CD4-positive, CD25-positive, alpha-beta regulatory T cell (primary cell): ENCODE data around the gene CACNA1G. TPM values are rescaled to one million over a fixed set of nuclear protein-coding genes. Genes with fewer than 3 reads are reported as not detected.

Experiments used
- ATAC-seq, 2 donors: fragments of 150-1000 bp; cut with Tn5 transposase; one replicate each; pipeline ENCODE4 v1.10.0; 2021; ENCODE audit warnings: low read depth in 2 of 2, moderate number of reproducible peaks in 2 of 2, moderate library complexity in 1 of 2
- DNase-seq, 3 donors: peaks; one replicate each; pipeline versions ENCODE4 v3.0.0 to v3.0.0-alpha.2; 2012 to 2022; ENCODE audit warnings: mixed read lengths in 1 of 3
- H3K27ac ChIP-seq: one replicate; pipeline ENCODE4 v1.7.0; 2013; ENCODE audit warnings: mild to moderate bottlenecking, low read length; ENCODE audit not compliant: insufficient read depth, poor library complexity, severe bottlenecking
- H3K27me3 ChIP-seq: one replicate; pipeline ENCODE4 v1.7.0; 2013; ENCODE audit warnings: low read length; ENCODE audit not compliant: control insufficient read depth, insufficient read depth
- H3K36me3 ChIP-seq: one replicate; pipeline ENCODE4 v1.7.0; 2013; ENCODE audit warnings: mild to moderate bottlenecking, low read length, moderate library complexity; ENCODE audit not compliant: control insufficient read depth, insufficient read depth
- H3K4me1 ChIP-seq: 2 replicates; pipeline ENCODE4 v1.7.0; 2013; ENCODE audit warnings: mild to moderate bottlenecking, low read length; ENCODE audit not compliant: insufficient read depth, control insufficient read depth, poor library complexity, severe bottlenecking
- H3K4me3 ChIP-seq: one replicate; pipeline ENCODE4 v1.7.0; 2013; ENCODE audit warnings: low read depth, mild to moderate bottlenecking, low read length, moderate library complexity
- H3K9me3 ChIP-seq, 2 experiments: 1 replicate in 1 of 2; 2 replicates in 1 of 2; pipeline ENCODE4 v1.7.0; 2013; ENCODE audit warnings: low read length in 2 of 2, mild to moderate bottlenecking in 1 of 2, moderate library complexity in 1 of 2; ENCODE audit not compliant: control insufficient read depth in 2 of 2
- H3K27ac Mint-ChIP-seq, 3 donors: one replicate each; pipeline ENCODE4 v1.8.0; 2020 to 2022; ENCODE audit warnings: mild to moderate bottlenecking in 3 of 3, mixed read lengths in 3 of 3, moderate library complexity in 2 of 3
- H3K27me3 Mint-ChIP-seq: one replicate; pipeline ENCODE4 v1.8.0; 2022; ENCODE audit warnings: mild to moderate bottlenecking, mixed read lengths
- H3K36me3 Mint-ChIP-seq: one replicate; pipeline ENCODE4 v1.8.0; 2020; ENCODE audit warnings: mixed read lengths
- H3K4me1 Mint-ChIP-seq, 4 donors: one replicate each; pipeline ENCODE4 v1.8.0; 2020 to 2022; ENCODE audit warnings: mixed read lengths in 4 of 4, mild to moderate bottlenecking in 1 of 4
- H3K4me3 Mint-ChIP-seq, 4 donors: one replicate each; pipeline ENCODE4 v1.8.0; 2020 to 2022; ENCODE audit warnings: mild to moderate bottlenecking in 4 of 4, mixed read lengths in 4 of 4, moderate library complexity in 3 of 4
- H3K9me3 Mint-ChIP-seq, 7 donors: one replicate each; pipeline ENCODE4 v1.8.0; 2020 to 2022; ENCODE audit warnings: mixed read lengths in 7 of 7, mild to moderate bottlenecking in 3 of 7, moderate library complexity in 2 of 7
- polyA plus RNA-seq, 4 donors: library from polyadenylated mRNA; unstranded; fragments of 300-500 nt; fragmentation: Illumina TruSeq; gene quantifications; one replicate each; pipeline ENCODE4 v1.2.3, GENCODE V29; 2021
- total RNA-seq: library from RNA; stranded (reverse); gene quantifications from one replicate; pipeline ENCODE4 v1.2.3, GENCODE V29; 2022

The CACNA1G gene
- total and polyA plus RNA-seq, 5 donors from 2014 or later: 0.05 TPM; not detected in 4

DNA sequence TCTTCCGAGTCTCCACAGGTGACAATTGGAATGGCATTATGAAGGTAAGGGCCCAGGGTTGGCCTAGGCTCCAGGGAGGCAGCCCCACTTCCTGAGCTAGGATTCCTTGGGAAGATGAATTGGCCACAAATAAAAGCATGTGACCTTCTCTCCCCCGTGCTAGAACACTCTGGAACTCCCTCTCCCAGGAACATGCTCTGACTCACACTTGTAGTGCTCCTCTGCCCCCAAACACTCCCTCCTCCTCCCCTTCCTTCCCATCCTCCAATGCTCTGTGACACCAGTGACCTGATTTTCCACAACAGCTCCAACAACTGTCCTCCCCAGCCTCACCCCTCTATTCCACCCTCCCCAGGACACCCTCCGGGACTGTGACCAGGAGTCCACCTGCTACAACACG lies 57.8 kb downstream of the CACNA1G start:
- H3K4me3 ChIP-seq: no peak overlapping the region
- H3K27ac ChIP-seq: no peak overlapping the region
- H3K4me1 Mint-ChIP-seq: peaks cover 0 to 6% (median 0%) of the 10 kb centered on the region in 4 donors
- H3K27me3 Mint-ChIP-seq: no peaks in the 10 kb centered on the region
- no peak overlapping the region for H3K4me3 Mint-ChIP-seq
- ATAC-seq (no peak), DNase-seq (no peak)
- H3K9me3 ChIP-seq: no peaks in the 10 kb centered on the region
- H3K27ac Mint-ChIP-seq: no peak overlapping the region
- no peaks in the 10 kb centered on the region for H3K9me3 Mint-ChIP-seq
- H3K27me3 ChIP-seq: no peaks in the 10 kb centered on the region
- H3K36me3 ChIP-seq: no peaks in the 10 kb centered on the region
- H3K36me3 Mint-ChIP-seq: no peaks in the 10 kb centered on the region
- H3K4me1 ChIP-seq: no peaks in the 10 kb centered on the region

DNA sequence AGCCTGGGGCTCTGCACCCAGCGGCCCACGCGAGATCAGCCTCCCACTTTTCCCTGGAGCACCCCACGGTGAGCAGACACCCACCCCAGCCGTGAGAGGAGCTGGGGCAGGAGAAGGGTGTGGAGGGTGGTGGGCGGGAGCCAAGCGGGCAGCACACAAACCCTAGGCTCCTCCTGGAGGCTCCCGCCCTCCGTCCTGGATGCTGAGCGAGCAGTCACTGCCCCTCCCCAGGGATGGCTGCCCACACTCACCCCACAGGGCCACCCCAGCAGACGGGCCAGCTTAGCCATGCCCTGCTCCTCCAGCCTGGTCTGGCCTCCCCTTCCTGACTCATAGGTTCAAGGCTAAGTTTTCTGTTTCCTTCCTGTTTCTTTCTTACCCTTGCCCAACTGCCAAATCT lies 58.4 kb downstream of the CACNA1G start:
- DNase-seq: no peak
- H3K27me3 ChIP-seq: no peaks in the 10 kb centered on the region
- no peaks in the 10 kb centered on the region for H3K9me3 ChIP-seq
- no peaks in the 10 kb centered on the region for H3K4me1 ChIP-seq
- no peak overlapping the region for H3K4me3 ChIP-seq
- Mint-ChIP-seq H3K4me1 (peaks cover 0 to 6% (median 0%) of the 10 kb centered on the region in 4 donors), H3K27ac (no peak overlapping the region), H3K36me3 (no peaks in the 10 kb centered on the region), H3K4me3 (no peak overlapping the region), H3K9me3 (no peaks in the 10 kb centered on the region), H3K27me3 (no peaks in the 10 kb centered on the region)
- ATAC-seq: peak in 1 of 2 donors; percentile 29
- no peaks in the 10 kb centered on the region for H3K36me3 ChIP-seq
- H3K27ac ChIP-seq: no peak overlapping the region

GRCh38 chr17:50619489-50619888 lies 59.0 kb downstream of the CACNA1G start:
- no peak for ATAC-seq
- H3K9me3 ChIP-seq: no peaks in the 10 kb centered on the region
- Mint-ChIP-seq H3K27me3 (no peaks in the 10 kb centered on the region), H3K4me3 (no peak overlapping the region), H3K9me3 (no peaks in the 10 kb centered on the region), H3K27ac (no peak overlapping the region), H3K36me3 (no peaks in the 10 kb centered on the region), H3K4me1 (peaks cover 0 to under 1% (median 0%) of the 10 kb centered on the region in 4 donors)
- H3K36me3 ChIP-seq: no peaks in the 10 kb centered on the region
- no peak overlapping the region for H3K27ac ChIP-seq
- no peak overlapping the region for H3K4me3 ChIP-seq
- no peaks in the 10 kb centered on the region for H3K4me1 ChIP-seq
- DNase-seq: no peak
- no peaks in the 10 kb centered on the region for H3K27me3 ChIP-seq

GRCh38 chr17:50620237-50620636 lies 59.7 kb downstream of the CACNA1G start:
- Mint-ChIP-seq H3K27me3 (peaks cover under 1% of the 10 kb centered on the region), H3K4me1 (peaks cover 0 to under 1% (median 0%) of the 10 kb centered on the region in 4 donors), H3K27ac (no peak overlapping the region), H3K36me3 (no peaks in the 10 kb centered on the region), H3K4me3 (no peak overlapping the region), H3K9me3 (no peaks in the 10 kb centered on the region)
- H3K27ac ChIP-seq: no peak overlapping the region
- DNase-seq (no peak), ATAC-seq (no peak)
- no peaks in the 10 kb centered on the region for H3K36me3 ChIP-seq
- H3K27me3 ChIP-seq: no peaks in the 10 kb centered on the region
- H3K4me1 ChIP-seq: no peaks in the 10 kb centered on the region
- no peak overlapping the region for H3K4me3 ChIP-seq
- no peaks in the 10 kb centered on the region for H3K9me3 ChIP-seq

DNA sequence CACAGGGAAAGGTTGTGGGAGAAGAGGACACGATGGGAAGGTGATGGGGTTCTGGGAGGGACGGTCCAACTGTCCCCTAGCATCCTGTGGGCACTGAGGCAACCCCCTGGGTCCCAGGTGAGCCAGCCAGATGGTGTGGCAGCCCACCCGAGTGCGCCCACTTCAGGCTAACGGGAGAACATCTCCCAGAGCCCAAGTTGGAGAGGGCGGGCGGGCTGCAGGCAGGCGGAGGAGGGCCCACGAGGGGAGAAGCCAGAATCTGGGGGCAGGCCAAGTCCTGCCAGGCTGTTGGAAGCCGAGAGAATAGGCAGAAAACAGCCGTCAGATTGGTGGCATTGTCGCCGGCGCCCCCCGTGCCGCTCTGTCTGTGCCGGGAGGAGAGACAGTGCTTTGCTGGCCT lies 60.3 kb downstream of the CACNA1G start:
- no peak overlapping the region for H3K4me3 Mint-ChIP-seq
- peaks cover 4% of the 10 kb centered on the region for H3K27me3 Mint-ChIP-seq
- no peaks in the 10 kb centered on the region for H3K27me3 ChIP-seq
- no peak overlapping the region for H3K27ac ChIP-seq
- no peak overlapping the region for H3K27ac Mint-ChIP-seq
- ATAC-seq (no peak), DNase-seq (no peak)
- no peaks in the 10 kb centered on the region for H3K4me1 ChIP-seq
- no peaks in the 10 kb centered on the region for H3K36me3 ChIP-seq
- no peaks in the 10 kb centered on the region for H3K9me3 Mint-ChIP-seq
- no peaks in the 10 kb centered on the region for H3K9me3 ChIP-seq
- peaks cover 0 to 4% (median 1%) of the 10 kb centered on the region in 4 donors for H3K4me1 Mint-ChIP-seq
- H3K36me3 Mint-ChIP-seq: no peaks in the 10 kb centered on the region
- H3K4me3 ChIP-seq: no peak overlapping the region

GRCh38 chr17:50621574-50622031 lies 61.1 kb downstream of the CACNA1G start:
- peaks cover 0 to 4% (median 2%) of the 10 kb centered on the region in 4 donors for H3K4me1 Mint-ChIP-seq
- no peaks in the 10 kb centered on the region for H3K36me3 Mint-ChIP-seq
- no peak overlapping the region for H3K27ac Mint-ChIP-seq
- no peaks in the 10 kb centered on the region for H3K9me3 Mint-ChIP-seq
- Histone ChIP-seq H3K9me3 (no peaks in the 10 kb centered on the region), H3K36me3 (no peaks in the 10 kb centered on the region), H3K27ac (no peak overlapping the region), H3K4me1 (no peaks in the 10 kb centered on the region), H3K27me3 (no peaks in the 10 kb centered on the region), H3K4me3 (no peak overlapping the region)
- ATAC-seq (no peak), DNase-seq (no peak)
- peak overlapping the region in 1 of 4 donors; percentile 21 for H3K4me3 Mint-ChIP-seq
- peaks cover 4% of the 10 kb centered on the region for H3K27me3 Mint-ChIP-seq

GRCh38 chr17:50624321-50624934 lies 63.9 kb downstream of the CACNA1G start:
- Mint-ChIP-seq H3K4me3 (no peak overlapping the region), H3K9me3 (peaks cover 0 to 2% (median 0%) of the 10 kb centered on the region in 7 donors), H3K36me3 (no peaks in the 10 kb centered on the region), H3K27me3 (peaks cover 27% of the 10 kb centered on the region), H3K27ac (no peak overlapping the region), H3K4me1 (peaks cover 0 to 9% (median 5%) of the 10 kb centered on the region in 4 donors)
- Histone ChIP-seq H3K9me3 (no peaks in the 10 kb centered on the region), H3K27me3 (no peaks in the 10 kb centered on the region), H3K4me1 (peaks cover 5% of the 10 kb centered on the region), H3K27ac (no peak overlapping the region), H3K4me3 (no peak overlapping the region), H3K36me3 (no peaks in the 10 kb centered on the region)
- DNase-seq (no peak), ATAC-seq (no peak)
